ENCODE results near the gene TMEM63A.

- TF ChIP-seq CTCF (conservative IDR thresholded peaks at IDR 0.05), result no peak
- TF ChIP-seq ZFX (IDR thresholded peaks at IDR 0.05), result no peak
Measured at GRCh38 chr1:225908773-225909172, 26.6 kb upstream of the TMEM63A start.
